Activated gamma-delta T cell treated with anti-CD3 and anti-CD28 coated beads, Interleukin-2, amount 50 U/mL, for 16 hours (primary cell): ENCODE data around the gene CYP2U1.
"Not testable (repeated sequence)": the region's sequence is repeated elsewhere in the genome, so short reads cannot be mapped to it uniquely, and the experiment has no call there.

Experiments
- DNase-seq: peaks from one replicate; pipeline ENCODE4 v3.0.0-alpha.2; 2020; ENCODE audit warnings: low read depth

Gene CYP2U1

GRCh38 chr4:107922486-107923473 lies 8.6 kb upstream of the CYP2U1 start:
- DNase-seq = no peak

GRCh38 chr4:107925713-107926112 lies 5.6 kb upstream of the CYP2U1 start:
- not testable (repeated sequence) for DNase-seq

- DNase-seq = not testable (repeated sequence)
Observed at GRCh38 chr4:107926875-107927274, 4.5 kb upstream of the CYP2U1 start.

GRCh38 chr4:107931775-107932321 lies 499 bp downstream of the CYP2U1 start:
- peak; percentile 9 for DNase-seq

- DNase-seq = no peak
Observed at GRCh38 chr4:107935246-107935645, 3.9 kb downstream of the CYP2U1 start.

- DNase-seq = no peak
Observed at GRCh38 chr4:107937040-107937439, 5.7 kb downstream of the CYP2U1 start.

GRCh38 chr4:107939307-107939706 lies 8.0 kb downstream of the CYP2U1 start:
- no peak for DNase-seq

- no peak for DNase-seq
Observed at GRCh38 chr4:107945809-107946208, 14.5 kb downstream of the CYP2U1 start.

GRCh38 chr4:107950746-107951540 lies 19.6 kb downstream of the CYP2U1 start:
- DNase-seq = no peak

- no peak for DNase-seq
Observed at GRCh38 chr4:107951551-107951950, 20.2 kb downstream of the CYP2U1 start.

GRCh38 chr4:107956011-107956410 lies 24.7 kb downstream of the CYP2U1 start:
- no peak for DNase-seq

- no peak for DNase-seq
Observed at GRCh38 chr4:107966903-107967302, 35.6 kb downstream of the CYP2U1 start.

- DNase-seq = not testable (repeated sequence)
Observed at GRCh38 chr4:107967519-107967918, 36.2 kb downstream of the CYP2U1 start.

GRCh38 chr4:107967921-107968320 lies 36.6 kb downstream of the CYP2U1 start:
- DNase-seq = not testable (repeated sequence)

- DNase-seq = no peak
Observed at GRCh38 chr4:107970063-107970798, 38.9 kb downstream of the CYP2U1 start.

- DNase-seq = no peak
Observed at GRCh38 chr4:107972605-107973004, 41.3 kb downstream of the CYP2U1 start.

GRCh38 chr4:107974523-107974922 lies 43.2 kb downstream of the CYP2U1 start:
- no peak for DNase-seq

GRCh38 chr4:107977482-107977881 lies 46.1 kb downstream of the CYP2U1 start:
- DNase-seq = no peak

GRCh38 chr4:107977966-107978705 lies 46.8 kb downstream of the CYP2U1 start:
- DNase-seq = no peak

- no peak for DNase-seq
Observed at GRCh38 chr4:107978716-107979451, 47.5 kb downstream of the CYP2U1 start.
